PC-3 (cell line): ENCODE measurements around the gene NPEPL1.

Source experiments
- EZH2 ChIP-seq: fragments of 300-600 bp; sonication (generic); IDR thresholded peaks from one replicate; pipeline ENCODE4 v1.6.1; 2017; ENCODE audit warnings: antibody characterized with exemption, mild to moderate bottlenecking, low read length; ENCODE audit not compliant: unreplicated experiment
- TF ChIP-seq, protein P1 (sequence below): fragments of 300-600 bp; sonication (generic); conservative IDR thresholded peaks from 2 replicates; pipeline ENCODE4 v1.5.1; 2017; ENCODE audit warnings: antibody characterized with exemption, low read depth, mild to moderate bottlenecking, low read length

DNA sequence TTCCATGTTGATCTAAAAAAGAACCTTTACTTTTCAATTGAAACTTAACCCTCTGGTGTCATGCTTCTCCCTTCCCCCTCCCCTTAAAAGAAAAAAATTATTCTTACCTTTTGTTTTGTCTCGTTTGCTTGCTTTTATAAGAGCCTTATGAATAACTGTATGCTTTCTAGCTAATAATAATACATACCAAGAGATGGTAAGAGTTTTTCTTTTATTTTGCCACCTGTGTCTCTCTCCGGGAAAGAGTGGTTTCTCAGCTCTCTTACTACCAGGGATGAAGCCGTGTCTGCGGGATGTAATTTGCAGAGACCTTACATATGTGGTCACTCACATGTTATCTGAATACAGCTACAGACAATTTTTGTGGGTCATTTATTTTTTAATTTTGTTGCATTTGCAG is 33.8 kb upstream of the NPEPL1 start:
- TF ChIP-seq, protein P1, sequence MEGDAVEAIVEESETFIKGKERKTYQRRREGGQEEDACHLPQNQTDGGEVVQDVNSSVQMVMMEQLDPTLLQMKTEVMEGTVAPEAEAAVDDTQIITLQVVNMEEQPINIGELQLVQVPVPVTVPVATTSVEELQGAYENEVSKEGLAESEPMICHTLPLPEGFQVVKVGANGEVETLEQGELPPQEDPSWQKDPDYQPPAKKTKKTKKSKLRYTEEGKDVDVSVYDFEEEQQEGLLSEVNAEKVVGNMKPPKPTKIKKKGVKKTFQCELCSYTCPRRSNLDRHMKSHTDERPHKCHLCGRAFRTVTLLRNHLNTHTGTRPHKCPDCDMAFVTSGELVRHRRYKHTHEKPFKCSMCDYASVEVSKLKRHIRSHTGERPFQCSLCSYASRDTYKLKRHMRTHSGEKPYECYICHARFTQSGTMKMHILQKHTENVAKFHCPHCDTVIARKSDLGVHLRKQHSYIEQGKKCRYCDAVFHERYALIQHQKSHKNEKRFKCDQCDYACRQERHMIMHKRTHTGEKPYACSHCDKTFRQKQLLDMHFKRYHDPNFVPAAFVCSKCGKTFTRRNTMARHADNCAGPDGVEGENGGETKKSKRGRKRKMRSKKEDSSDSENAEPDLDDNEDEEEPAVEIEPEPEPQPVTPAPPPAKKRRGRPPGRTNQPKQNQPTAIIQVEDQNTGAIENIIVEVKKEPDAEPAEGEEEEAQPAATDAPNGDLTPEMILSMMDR = no peak
- no peak for TF ChIP-seq EZH2
